Measurements from ENCODE around the gene SUSD5. TPM values are rescaled to one million over a fixed set of nuclear protein-coding genes. Genes with fewer than 3 reads are reported as not detected.

Gene SUSD5
- total and polyA plus RNA-seq, 2 of the 4 experiments (the other 2 are of a cell fraction), result 1.4 to 2.9 TPM

- Histone ChIP-seq H3K9me3 (ENCODE audit: control insufficient read depth, insufficient read depth, low read length) (no peaks in the 10 kb centered on the region), H4K8ac (ENCODE audit: low read depth in 2 of 2, low read length in 2 of 2) (peak within 1 kb of the TSS; percentile 53 to 76; a peak in 3 of 4 replicates), H3K23ac (ENCODE audit: low read depth, low read length) (0 out of 2 replicates have a peak within 1 kb of the TSS, but pooled peaks have one; percentile 44), H2AK5ac (ENCODE audit: low read depth, low read length) (peak within 1 kb of the TSS; percentile 57; the same call in 1 of the 2 replicates), H2BK20ac (ENCODE audit: low read depth, low read length) (no peak within 1 kb of the TSS), H2BK120ac (ENCODE audit: low read depth, low read length) (no peak within 1 kb of the TSS), H2BK15ac (ENCODE audit: low read depth, low read length) (no peak within 1 kb of the TSS), H3K4ac (ENCODE audit: low read depth, low read length) (peak within 1 kb of the TSS; percentile 67), H3K27ac (ENCODE audit: insufficient read depth, low read length) (peak within 1 kb of the TSS; percentile 82), H3K56ac (ENCODE audit: extremely low read depth, insufficient read depth, low read length) (peak within 1 kb of the TSS; percentile 69), H3K4me1 (ENCODE audit: control insufficient read depth, insufficient read depth, low read length) (no peaks in the 10 kb centered on the region; the same call in 1 of the 2 replicates), H3K14ac (replicated peaks; ENCODE audit: low read depth, low read length) (peak within 1 kb of the TSS; percentile 53), H3K4me2 (ENCODE audit: low read depth, low read length) (peak within 1 kb of the TSS; percentile 89), H3K36me3 (ENCODE audit: control insufficient read depth, insufficient read depth, low read length) (peaks cover 2% of the 10 kb centered on the region; the same call in 1 of the 2 replicates), H3K18ac (ENCODE audit: low read depth, low read length) (peak within 1 kb of the TSS; percentile 11; the same call in 1 of the 2 replicates), H3K9ac (ENCODE audit: low read depth, low read length) (peak within 1 kb of the TSS; percentile 74), H3K9me1 (ENCODE audit: insufficient read depth, low read length) (peaks cover 3% of the 10 kb centered on the region; the same call in 1 of the 2 replicates), H3K27me3 (ENCODE audit: control insufficient read depth, insufficient read depth, low read length) (no peaks in the 10 kb centered on the region), H4K91ac (ENCODE audit: insufficient read depth, low read depth, low read length) (peak within 1 kb of the TSS; percentile 63; the same call in 1 of the 2 replicates), H4K5ac (ENCODE audit: low read depth, low read length) (peak within 1 kb of the TSS; percentile 43), H2AK9ac (replicated peaks; ENCODE audit: low read depth, low read length, poor library complexity) (peak within 1 kb of the TSS; percentile 83), H4K20me1 (ENCODE audit: insufficient read depth, low read length) (peaks cover 8% of the 10 kb centered on the region; the same call in 1 of the 2 replicates), H3K4me3 (ENCODE audit: insufficient read depth, low read depth, low read length) (peak within 1 kb of the TSS; percentile 78), H3K79me1 (ENCODE audit: low read depth in 1 of 2, low read length in 2 of 2) (peaks cover 20 to 34% of the 10 kb centered on the region in 2 experiments), H2BK5ac (ENCODE audit: low read depth, low read length, poor library complexity, severe bottlenecking) (peak within 1 kb of the TSS; percentile 48), H2AFZ (replicated peaks; ENCODE audit: low read length, poor library complexity) (peak within 1 kb of the TSS; percentile 95)
- BruUV-seq (replicated peaks), result TSS peak; percentile 100
- in situ Hi-C loops (cut with MboI; ENCODE audit: low sequenced_read_pairs) (no loop called here), intact Hi-C loops (cut with micrococcal nuclease) (loop anchor here (1.0 to 5.0 kb wide), 2 partner anchors 17 to 603 kb away; partner anchors contain the start of genes CLASP2, GLB1 and TMPPE), dilution Hi-C loops (cut with HindIII; ENCODE audit: low sequenced_read_pairs, unreplicated experiment) (no loop called here)
- DNase-seq (peak; percentile 94), ATAC-seq (ENCODE audit: low read depth) (peak; percentile 91)
- POLR2A ChIA-PET (ENCODE audit: unreplicated experiment), result no interaction called here
- WGBS, 2 experiments (ENCODE audit: extremely low coverage in 2 of 2, insufficient read length in 1 of 2), result 1% methylated on average over 50 of the region's 98 CpGs; no CpG with 5 or more reads in 1 of the 2 experiments
- CTCF ChIA-PET, result no interaction called here
- TF ChIP-seq, protein P1, sequence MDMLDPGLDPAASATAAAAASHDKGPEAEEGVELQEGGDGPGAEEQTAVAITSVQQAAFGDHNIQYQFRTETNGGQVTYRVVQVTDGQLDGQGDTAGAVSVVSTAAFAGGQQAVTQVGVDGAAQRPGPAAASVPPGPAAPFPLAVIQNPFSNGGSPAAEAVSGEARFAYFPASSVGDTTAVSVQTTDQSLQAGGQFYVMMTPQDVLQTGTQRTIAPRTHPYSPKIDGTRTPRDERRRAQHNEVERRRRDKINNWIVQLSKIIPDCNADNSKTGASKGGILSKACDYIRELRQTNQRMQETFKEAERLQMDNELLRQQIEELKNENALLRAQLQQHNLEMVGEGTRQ (IDR thresholded peaks at IDR 0.05; ENCODE audit: low read depth, low read length), result no peak
- TF ChIP-seq CEBPB (IDR thresholded peaks at IDR 0.05; ENCODE audit: low read depth, low read length), result no peak
- no peak for TF ChIP-seq CHD1 (IDR thresholded peaks at IDR 0.05; ENCODE audit: low read depth, low read length)
- TF ChIP-seq RCOR1 (IDR thresholded peaks at IDR 0.05; ENCODE audit: insufficient replicate concordance, low read length), result peak; percentile 8
- no peak for TF ChIP-seq RFX5 (IDR thresholded peaks at IDR 0.05; ENCODE audit: low read depth, low read length)
- TF ChIP-seq, protein P2, sequence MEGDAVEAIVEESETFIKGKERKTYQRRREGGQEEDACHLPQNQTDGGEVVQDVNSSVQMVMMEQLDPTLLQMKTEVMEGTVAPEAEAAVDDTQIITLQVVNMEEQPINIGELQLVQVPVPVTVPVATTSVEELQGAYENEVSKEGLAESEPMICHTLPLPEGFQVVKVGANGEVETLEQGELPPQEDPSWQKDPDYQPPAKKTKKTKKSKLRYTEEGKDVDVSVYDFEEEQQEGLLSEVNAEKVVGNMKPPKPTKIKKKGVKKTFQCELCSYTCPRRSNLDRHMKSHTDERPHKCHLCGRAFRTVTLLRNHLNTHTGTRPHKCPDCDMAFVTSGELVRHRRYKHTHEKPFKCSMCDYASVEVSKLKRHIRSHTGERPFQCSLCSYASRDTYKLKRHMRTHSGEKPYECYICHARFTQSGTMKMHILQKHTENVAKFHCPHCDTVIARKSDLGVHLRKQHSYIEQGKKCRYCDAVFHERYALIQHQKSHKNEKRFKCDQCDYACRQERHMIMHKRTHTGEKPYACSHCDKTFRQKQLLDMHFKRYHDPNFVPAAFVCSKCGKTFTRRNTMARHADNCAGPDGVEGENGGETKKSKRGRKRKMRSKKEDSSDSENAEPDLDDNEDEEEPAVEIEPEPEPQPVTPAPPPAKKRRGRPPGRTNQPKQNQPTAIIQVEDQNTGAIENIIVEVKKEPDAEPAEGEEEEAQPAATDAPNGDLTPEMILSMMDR (conservative IDR thresholded peaks at IDR 0.05; ENCODE audit: low read depth, low read length), result no peak; the same call in 1 of the 2 replicates
- TF ChIP-seq MXI1 (IDR thresholded peaks at IDR 0.05; ENCODE audit: borderline replicate concordance, low read depth, low read length), result peak; percentile 53; the same call in 1 of the 2 replicates
Observed at GRCh38 chr3:33113772-33114621, 104.6 kb downstream of the SUSD5 start, which contains the start of gene CRTAP. TSS of gene CRTAP (plus strand) at chr3:33114014. CDS start at chr3:33114078, 64 bp downstream.

Data from IMR-90 (cell line).